Transverse colon (tissue), 4 donors: ENCODE data around the gene SENP2.

Experiments
- CTCF ChIP-seq, 5 experiments: fragments of 200-600 bp in 3 of 5; fragments of 450-650 bp in 2 of 5; sonication (generic) in 3 of 5; IDR thresholded peaks; 1 replicate in 2 of 5; 2 replicates in 3 of 5; pipeline ENCODE4 v1.5.1; 2016 to 2017; ENCODE audit warnings: antibody characterized with exemption in 5 of 5, inconsistent platforms in 3 of 5, mild to moderate bottlenecking in 2 of 5, moderate library complexity in 1 of 5
- POLR2AphosphoS5 ChIP-seq, 3 donors: sonication (generic); formaldehyde crosslinking; IDR thresholded peaks; one replicate each; pipeline ENCODE4 v1.6.1; 2016; ENCODE audit warnings: antibody characterized with exemption in 3 of 3

- TF ChIP-seq CTCF (IDR thresholded peaks at IDR 0.05) (peak; percentile 41 to 73 (median 64)), POLR2AphosphoS5 (IDR thresholded peaks at IDR 0.05) (no peak)
These were observed 91.2 kb downstream of the SENP2 start for GRCh38 chr3:185677146-185677829.
